GM10847 (cell line): ENCODE data around the gene TRAF2.

Experiments used
- POLR2A ChIP-seq: IDR thresholded peaks from 2 replicates; pipeline ENCODE4 v1.6.1; 2011; ENCODE audit not compliant: insufficient read length; ENCODE audit errors: extremely low read depth

TRAF2 gene

DNA sequence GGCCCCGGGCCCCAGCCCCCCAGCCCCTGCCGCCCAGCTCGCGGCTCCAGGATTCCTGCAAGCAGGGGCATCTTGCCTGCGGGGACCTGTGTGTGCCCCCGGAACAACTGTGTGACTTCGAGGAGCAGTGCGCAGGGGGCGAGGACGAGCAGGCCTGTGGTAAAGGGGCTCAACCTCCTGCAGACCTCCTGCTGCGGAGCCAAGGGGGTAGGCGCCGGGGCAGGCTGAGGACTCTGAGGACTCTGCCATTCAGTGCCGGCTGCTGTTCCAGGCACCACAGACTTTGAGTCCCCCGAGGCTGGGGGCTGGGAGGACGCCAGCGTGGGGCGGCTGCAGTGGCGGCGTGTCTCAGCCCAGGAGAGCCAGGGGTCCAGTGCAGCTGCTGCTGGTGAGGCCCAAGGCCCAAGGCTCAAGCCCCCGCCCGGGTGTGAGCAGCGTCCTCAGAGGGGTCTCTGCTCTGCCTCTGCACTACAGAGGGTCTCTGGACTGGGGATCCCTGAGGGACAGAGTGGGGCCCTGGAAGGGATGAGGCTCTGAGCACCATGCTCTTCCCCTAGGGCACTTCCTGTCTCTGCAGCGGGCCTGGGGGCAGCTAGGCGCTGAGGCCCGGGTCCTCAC, 30.7 kb upstream of the TRAF2 start:
- no peak for TF ChIP-seq POLR2A

DNA sequence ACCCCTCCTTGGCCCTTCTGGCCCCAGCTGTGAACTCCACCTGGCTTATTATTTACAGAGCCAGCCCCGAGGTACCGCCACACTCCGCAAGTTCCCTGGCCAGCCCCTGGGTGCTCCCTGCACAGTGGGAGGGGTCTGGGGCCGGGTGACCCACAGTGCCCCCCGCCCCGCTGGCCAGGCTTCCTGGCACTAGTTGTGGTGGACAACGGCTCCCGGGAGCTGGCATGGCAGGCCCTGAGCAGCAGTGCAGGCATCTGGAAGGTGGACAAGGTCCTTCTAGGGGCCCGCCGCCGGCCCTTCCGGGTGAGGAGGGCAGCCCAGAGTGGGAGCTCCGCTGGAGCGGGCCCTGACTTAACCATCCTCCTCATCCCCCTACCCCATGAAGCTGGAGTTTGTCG, 30.2 kb upstream of the TRAF2 start:
- no peak for TF ChIP-seq POLR2A

DNA sequence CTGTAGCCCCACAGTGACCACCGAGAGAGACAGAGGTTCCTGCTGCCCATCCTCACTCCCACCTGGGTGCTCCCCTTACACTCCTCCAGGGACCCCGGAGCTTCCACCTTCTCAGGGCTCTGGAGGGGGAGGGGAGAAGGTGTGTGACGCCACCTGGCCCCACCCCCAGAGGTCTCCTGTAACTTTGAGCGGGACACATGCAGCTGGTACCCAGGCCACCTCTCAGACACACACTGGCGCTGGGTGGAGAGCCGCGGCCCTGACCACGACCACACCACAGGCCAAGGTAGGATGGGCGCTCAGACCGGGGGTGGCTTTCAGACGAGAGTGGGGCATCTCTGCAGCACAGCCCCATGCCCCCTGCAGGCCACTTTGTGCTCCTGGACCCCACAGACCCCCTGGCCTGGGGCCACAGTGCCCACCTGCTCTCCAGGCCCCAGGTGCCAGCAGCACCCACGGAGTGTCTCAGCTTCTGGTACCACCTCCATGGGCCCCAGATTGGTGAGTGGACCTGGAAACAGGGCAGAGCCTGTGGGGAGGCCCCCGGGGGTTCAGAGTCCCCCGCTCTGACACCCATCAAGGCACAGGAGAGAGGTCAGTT, 29.7 kb upstream of the TRAF2 start:
- no peak for TF ChIP-seq POLR2A

DNA sequence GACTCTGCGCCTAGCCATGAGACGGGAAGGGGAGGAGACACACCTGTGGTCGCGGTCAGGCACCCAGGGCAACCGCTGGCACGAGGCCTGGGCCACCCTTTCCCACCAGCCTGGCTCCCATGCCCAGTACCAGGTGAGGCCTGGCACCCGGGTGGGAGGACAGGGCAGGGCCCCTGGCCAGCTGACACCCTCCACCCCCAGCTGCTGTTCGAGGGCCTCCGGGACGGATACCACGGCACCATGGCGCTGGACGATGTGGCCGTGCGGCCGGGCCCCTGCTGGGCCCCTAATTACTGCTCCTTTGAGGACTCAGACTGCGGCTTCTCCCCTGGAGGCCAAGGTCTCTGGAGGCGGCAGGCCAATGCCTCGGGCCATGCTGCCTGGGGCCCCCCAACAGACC, 29.1 kb upstream of the TRAF2 start:
- no peak for TF ChIP-seq POLR2A

DNA sequence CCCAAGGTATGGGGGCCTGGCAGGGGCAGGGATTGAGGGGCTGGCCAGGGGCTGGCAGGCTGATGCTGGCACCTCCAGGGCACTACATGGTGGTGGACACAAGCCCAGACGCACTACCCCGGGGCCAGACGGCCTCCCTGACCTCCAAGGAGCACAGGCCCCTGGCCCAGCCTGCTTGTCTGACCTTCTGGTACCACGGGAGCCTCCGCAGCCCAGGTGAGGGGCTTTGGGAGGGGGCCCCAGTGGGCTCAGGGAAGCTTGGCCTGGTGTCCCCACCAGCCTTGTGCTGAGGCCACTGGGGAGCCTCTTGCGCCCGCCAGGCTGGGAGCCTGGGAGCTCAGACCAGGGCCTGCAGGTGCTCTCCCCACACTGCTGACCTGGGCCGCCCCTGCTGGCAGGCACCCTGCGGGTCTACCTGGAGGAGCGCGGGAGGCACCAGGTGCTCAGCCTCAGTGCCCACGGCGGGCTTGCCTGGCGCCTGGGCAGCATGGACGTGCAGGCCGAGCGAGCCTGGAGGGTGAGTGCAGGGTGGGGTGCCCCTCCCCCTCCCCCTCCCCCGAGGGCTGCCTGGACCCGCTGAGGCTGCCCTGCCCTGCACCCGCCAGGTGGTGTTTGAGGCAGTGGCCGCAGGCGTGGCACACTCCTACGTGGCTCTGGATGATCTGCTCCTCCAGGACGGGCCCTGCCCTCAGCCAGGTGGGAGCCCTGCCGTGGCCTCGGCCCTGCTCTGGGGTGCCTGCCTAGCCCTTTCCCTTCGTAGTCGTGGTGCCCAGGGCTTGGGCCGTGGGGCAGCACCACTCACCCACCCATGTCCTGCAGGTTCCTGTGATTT, 28.5 kb upstream of the TRAF2 start:
- no peak for TF ChIP-seq POLR2A

DNA sequence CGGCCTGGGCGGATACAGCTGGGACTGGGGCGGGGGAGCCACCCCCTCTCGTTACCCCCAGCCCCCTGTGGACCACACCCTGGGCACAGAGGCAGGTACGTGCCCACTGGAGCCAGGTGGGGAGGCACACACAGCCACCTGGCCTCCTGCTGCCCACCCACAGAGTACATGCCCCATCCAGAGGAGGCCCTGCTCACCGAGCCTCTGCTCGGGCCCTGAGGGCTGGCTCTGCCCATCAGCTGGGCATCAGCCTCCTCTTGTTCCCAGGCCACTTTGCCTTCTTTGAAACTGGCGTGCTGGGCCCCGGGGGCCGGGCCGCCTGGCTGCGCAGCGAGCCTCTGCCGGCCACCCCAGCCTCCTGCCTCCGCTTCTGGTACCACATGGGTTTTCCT, 27.9 kb upstream of the TRAF2 start:
- TF ChIP-seq POLR2A = no peak

DNA sequence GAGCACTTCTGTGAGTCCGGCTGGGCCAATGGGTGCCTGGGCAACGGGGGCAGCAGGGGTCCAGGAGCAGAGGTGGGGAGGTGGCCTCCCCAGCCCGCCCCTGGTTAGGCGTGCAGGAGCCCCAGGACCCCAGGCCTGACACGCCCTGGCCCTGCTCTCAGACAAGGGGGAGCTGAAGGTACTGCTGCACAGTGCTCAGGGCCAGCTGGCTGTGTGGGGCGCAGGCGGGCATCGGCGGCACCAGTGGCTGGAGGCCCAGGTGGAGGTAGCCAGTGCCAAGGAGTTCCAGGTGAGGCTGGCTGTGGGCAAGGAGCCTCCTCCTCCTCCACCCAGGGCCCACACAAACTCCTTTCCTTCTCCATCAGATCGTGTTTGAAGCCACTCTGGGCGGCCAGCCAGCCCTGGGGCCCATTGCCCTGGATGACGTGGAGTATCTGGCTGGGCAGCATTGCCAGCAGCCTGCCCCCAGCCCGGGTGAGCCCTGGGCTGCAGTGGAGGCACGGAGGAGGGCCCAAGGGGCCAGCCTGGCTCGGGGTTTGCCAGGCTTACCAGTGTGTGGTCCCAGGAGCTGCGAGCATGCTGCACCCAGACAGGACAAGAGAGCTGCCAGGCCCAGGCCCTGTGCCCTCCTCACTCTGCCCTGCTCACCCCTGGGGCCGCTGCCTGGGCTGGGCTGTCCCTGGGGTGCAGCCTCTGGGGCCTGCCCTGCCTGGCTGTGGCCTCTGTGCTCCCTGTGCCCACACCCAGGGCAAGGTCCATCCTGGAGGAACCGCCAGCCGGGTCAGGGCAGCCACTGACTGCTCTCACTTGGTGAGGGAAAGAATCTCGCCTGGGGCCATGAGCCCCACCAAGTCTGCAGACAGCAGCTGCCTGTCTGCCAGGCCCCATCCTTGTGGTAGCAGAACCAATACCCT, 27.2 kb upstream of the TRAF2 start:
- no peak for TF ChIP-seq POLR2A

DNA sequence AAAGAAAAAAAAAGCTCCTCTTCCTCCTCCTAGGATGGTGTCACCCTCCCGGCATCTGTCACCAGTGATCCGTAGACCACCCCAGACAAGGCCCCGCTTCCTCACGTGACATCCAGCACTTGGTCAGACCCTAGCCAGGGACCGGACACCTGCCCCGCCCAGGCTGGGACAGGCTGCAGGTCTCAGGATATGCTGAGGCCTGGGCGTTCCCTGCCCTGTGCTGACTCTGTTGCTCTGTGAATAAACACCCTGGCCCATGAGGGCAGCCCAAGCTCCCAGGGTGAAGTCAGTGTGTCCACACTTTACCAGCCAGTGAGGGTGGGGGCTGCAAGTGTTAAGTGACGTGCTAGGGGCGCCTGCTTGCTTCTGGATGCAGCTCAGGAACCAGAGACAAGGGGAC, 25.8 kb upstream of the TRAF2 start:
- no peak for TF ChIP-seq POLR2A

DNA sequence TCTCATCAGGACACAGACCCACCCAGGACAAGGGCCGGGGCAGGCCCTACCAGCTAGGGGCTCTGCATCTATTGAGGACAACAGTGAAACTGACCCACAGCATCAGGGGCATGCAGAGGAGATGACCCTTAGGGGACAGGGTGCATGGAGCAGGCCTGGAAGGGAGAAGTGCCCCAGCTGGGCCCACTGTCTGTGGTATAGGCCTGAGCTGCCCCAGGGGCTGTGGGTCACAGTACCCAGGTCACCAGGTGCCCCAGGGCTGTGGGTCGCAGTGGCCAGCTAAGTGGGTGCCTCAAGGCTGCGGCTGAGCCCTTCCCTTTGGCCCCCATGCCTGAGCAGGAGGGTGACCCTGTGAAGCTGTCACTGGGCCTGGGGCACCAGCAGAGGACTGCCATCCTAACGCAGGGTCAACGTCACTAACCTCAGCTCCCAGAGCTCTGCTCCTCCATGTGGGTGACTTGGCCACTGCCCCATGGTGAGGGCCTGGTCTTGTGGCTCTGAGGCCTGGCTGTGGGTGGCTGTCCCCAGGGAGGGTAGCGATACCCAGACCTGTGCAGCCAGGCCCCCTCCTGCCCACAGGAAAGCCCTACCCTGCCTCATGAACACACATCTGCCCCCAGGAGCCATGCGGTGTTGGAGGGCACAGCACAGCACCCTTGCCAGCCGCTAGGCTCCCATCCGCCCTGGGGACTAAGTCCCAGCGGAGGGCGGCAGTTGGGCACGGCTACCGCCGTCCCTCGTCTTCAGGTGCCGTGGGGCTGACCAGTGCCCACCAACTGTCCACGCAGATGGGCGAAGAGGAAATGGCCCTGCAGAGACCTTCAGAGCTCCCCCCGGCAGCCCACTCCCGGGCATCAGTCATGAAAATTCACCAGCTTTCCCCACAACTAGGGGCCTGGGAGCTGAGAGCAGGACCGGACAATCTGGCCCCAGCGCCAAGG, 25.1 kb upstream of the TRAF2 start:
- TF ChIP-seq POLR2A = peak; percentile 11

DNA sequence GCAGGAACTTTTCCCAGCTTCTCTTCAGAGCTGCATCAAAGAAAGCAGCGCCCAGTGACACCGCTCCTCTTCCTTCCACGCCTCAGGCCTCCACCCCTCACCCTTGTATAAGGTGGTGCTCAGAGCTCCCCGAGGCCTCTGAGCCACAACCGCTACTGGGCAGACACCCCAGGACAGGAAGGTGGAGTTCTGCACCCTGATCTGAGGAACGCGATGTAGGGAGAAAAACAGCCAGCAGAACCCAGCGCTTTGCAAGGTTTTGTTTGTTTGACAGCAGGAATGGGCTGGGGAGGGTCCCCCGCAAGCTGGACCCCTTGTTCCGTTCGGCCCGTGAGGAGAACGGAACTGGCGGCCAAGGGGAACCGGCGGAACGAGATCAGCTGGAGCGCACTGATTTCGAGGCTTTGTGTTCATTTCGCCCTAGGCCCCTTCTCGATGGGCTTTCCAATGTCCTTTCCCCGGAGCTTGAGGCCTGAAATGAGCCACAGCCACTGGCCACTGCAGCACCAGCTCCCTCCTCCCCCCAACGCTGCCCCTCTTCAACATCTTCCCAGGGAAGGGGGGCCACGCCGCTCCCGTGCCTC, 24.4 kb upstream of the TRAF2 start:
- TF ChIP-seq POLR2A = no peak

DNA sequence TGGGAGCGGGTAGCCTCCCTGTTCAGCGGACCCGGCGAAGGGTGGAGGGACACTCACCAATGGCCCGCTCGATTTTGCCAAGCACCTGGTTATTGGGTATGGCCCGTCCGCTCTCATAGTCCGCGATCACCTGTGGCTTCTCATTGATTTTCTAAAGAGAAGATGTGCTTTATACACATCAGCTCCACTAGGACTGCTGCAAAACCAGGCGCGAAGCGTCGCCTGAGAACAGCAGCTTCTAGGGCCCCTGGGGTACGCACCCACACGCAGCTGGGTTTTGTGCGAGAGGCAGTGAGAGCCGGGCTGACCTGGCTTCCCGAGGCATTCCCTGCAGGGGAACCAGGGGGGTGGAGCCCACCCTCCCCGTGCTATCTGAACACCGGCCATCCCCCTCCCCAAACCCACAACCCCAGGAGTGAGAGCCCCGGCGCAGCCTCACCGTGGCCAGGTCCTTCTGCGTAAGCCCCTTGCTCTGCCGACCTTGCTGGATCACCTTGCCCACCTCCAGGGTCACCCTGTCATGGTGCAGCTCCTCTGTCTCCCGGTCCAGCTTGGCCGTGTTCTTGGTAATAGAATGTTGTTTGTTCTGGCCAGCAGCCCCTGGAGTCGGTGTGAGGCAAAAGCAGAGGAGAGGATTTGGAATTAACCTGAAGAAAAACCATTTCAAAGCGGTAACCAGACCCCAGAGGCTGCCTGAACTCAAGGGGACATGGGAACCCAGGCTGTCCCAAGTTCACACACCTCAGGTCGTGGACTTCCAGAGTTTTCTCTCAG, 23.3 kb upstream of the TRAF2 start:
- no peak for TF ChIP-seq POLR2A

DNA sequence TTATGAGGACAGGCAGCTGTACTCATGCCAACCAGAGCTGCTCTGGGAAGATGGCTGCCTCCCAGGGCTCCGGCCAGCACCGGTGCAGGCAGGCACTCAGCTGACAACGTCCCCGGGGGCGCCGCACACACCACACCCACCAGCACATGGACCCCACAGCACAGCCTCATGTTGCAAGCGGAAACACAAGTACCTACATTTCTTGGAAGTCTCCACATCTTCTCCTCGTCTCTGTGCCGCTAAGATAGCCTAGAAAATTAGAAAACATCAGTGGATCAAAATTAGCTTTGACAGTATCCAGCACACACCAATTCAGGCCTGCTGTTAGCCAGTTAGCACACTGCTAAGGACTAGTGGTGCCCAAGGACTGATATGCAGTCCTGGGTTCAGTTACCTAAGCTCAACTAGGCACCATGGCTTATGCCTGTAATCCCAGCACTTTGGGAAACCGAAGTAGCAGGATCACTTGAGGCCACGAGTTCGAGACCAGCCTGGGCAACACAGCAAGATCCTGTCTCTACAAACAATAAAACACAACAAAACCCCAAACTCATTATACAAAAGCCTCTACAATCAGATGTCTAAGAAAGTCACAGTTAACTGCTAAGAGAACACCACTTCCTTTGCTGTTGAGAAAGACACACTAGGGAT, 22.6 kb upstream of the TRAF2 start:
- TF ChIP-seq POLR2A = no peak

DNA sequence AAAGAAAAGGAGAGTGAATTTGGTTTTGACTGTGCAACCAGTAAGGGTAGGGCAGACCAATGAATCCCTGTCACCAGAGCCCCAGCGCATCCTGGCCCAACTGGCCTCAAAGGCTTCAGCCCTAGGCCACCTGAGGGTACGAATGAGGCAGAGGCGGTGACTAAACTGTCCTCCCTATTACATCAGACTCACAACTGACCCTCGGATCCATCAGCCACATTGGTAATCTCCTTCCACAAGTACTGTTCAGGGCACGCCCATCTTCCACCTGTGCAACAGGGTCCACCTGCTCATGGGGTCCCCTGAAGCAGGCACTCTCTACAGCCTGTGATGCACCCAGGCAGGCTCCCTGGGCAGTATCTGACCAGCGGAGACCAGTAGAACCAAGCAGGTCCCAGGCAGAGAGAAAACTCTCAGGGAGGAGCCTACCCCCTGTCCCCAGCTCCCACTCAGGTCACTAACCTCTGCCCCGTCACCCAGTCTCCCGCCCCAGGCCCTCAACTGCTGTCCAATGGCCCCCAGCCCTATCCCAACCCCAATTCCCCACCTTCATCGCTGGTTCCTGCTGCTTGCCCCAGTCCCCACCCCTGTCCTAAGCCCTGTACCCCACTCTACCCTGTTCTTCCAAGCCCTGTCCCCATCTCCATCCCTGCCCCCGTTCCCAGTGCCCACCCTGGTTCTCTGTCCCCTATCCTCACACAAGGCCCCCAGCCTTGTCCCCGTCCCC, 21.1 kb upstream of the TRAF2 start:
- no peak for TF ChIP-seq POLR2A

DNA sequence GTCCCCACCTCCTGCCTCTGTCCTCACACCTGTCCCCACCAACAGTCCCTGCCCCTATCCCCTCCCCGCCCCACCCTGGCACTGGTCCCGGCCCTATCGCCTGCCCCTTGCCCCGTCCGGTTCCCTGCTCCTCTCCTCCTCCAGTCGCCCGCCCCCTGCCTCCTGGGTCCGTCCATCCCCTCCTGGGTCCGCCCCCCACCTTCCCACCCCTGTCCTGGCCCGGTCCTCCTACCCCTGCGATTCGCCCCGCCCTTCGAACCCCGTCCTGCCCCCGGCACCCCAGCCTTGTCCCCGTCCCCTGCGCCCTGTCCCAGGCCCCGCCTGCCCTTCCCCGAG, 20.6 kb upstream of the TRAF2 start:
- TF ChIP-seq POLR2A = no peak
